Measurements from ENCODE around the gene SUPT6H.

Gene SUPT6H

GRCh38 chr17:28745786-28746411 is 83.9 kb downstream of the SUPT6H start:
- TF ChIP-seq ESRRG (CRISPR knock-in tag; IDR thresholded peaks at IDR 0.05) (no peak), BACH2 (CRISPR knock-in tag; IDR thresholded peaks at IDR 0.05; ENCODE audit: borderline replicate concordance) (no peak), OSR1 (CRISPR knock-in tag; IDR thresholded peaks at IDR 0.05) (no peak)
- no peak for ATAC-seq

- ATAC-seq: no peak
- no peak for TF ChIP-seq ZNF70 (CRISPR knock-in tag; IDR thresholded peaks at IDR 0.05)
- TF ChIP-seq, protein P1, sequence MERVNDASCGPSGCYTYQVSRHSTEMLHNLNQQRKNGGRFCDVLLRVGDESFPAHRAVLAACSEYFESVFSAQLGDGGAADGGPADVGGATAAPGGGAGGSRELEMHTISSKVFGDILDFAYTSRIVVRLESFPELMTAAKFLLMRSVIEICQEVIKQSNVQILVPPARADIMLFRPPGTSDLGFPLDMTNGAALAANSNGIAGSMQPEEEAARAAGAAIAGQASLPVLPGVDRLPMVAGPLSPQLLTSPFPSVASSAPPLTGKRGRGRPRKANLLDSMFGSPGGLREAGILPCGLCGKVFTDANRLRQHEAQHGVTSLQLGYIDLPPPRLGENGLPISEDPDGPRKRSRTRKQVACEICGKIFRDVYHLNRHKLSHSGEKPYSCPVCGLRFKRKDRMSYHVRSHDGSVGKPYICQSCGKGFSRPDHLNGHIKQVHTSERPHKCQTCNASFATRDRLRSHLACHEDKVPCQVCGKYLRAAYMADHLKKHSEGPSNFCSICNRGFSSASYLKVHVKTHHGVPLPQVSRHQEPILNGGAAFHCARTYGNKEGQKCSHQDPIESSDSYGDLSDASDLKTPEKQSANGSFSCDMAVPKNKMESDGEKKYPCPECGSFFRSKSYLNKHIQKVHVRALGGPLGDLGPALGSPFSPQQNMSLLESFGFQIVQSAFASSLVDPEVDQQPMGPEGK (CRISPR knock-in tag; IDR thresholded peaks at IDR 0.05; ENCODE audit: borderline replicate concordance): no peak
- no peak for TF ChIP-seq BACH2 (CRISPR knock-in tag; IDR thresholded peaks at IDR 0.05; ENCODE audit: borderline replicate concordance)
- TF ChIP-seq OSR1 (CRISPR knock-in tag; IDR thresholded peaks at IDR 0.05): no peak
Observed at GRCh38 chr17:28746611-28747050, 84.6 kb downstream of the SUPT6H start.

DNA sequence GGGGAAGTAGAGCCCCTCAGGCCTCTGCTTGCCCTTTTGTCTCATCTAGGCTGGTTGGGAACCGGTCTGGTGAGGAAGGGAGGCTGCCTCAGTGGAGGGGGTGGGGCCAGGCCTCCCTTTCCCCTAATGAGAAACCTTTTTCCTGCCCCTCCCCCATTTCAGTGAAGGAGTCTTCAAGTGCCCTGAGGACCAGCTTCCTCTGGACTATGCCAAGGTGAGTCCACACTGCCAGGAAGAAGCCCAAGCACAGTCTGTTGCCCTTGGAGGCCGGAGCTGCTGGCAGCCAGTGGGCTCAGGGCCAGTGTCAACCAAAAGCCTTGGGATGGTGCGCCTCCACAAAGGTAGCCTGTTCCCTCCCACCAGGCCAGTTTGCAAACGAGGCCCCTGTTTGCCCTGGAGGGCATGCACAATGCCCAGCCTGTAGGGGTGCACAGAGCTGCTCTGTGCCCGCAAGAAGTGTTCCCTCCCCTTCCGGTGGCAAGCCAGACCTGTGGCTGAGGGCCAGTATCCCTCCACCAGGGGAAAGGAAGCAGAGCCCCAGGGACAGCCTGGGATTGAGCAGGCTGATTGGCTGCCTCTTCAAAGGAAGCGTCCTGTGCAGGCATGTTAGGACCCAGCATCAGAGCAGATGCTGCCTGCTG is 85.2 kb downstream of the SUPT6H start:
- no peak for ATAC-seq
- TF ChIP-seq ZFP30 (CRISPR knock-in tag; IDR thresholded peaks at IDR 0.05): no peak
- no peak for TF ChIP-seq ZFP3 (CRISPR knock-in tag; IDR thresholded peaks at IDR 0.05)
- no peak for TF ChIP-seq TOX (CRISPR knock-in tag; IDR thresholded peaks at IDR 0.05; ENCODE audit: borderline replicate concordance)
- no peak for TF ChIP-seq ZNF8 (CRISPR knock-in tag; IDR thresholded peaks at IDR 0.05)
- TF ChIP-seq, protein P2, sequence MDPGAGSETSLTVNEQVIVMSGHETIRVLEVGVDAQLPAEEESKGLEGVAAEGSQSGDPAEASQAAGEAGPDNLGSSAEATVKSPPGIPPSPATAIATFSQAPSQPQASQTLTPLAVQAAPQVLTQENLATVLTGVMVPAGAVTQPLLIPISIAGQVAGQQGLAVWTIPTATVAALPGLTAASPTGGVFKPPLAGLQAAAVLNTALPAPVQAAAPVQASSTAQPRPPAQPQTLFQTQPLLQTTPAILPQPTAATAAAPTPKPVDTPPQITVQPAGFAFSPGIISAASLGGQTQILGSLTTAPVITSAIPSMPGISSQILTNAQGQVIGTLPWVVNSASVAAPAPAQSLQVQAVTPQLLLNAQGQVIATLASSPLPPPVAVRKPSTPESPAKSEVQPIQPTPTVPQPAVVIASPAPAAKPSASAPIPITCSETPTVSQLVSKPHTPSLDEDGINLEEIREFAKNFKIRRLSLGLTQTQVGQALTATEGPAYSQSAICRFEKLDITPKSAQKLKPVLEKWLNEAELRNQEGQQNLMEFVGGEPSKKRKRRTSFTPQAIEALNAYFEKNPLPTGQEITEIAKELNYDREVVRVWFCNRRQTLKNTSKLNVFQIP (CRISPR knock-in tag; IDR thresholded peaks at IDR 0.05; ENCODE audit: borderline replicate concordance, low read depth): no peak
- TF ChIP-seq PPARA (CRISPR knock-in tag; IDR thresholded peaks at IDR 0.05; ENCODE audit: borderline replicate concordance): no peak
- no peak for TF ChIP-seq OSR1 (CRISPR knock-in tag; IDR thresholded peaks at IDR 0.05)
- TF ChIP-seq, protein P1 (CRISPR knock-in tag; IDR thresholded peaks at IDR 0.05; ENCODE audit: borderline replicate concordance): no peak
- no peak for TF ChIP-seq ARNTL (CRISPR knock-in tag; IDR thresholded peaks at IDR 0.05; ENCODE audit: borderline replicate concordance, low read depth)
- TF ChIP-seq SNAI2 (CRISPR knock-in tag; IDR thresholded peaks at IDR 0.05): no peak
- TF ChIP-seq CSDC2 (CRISPR knock-in tag; IDR thresholded peaks at IDR 0.05): no peak
- TF ChIP-seq BACH2 (CRISPR knock-in tag; IDR thresholded peaks at IDR 0.05; ENCODE audit: borderline replicate concordance): no peak
- TF ChIP-seq TCF4 (CRISPR knock-in tag; IDR thresholded peaks at IDR 0.05; ENCODE audit: borderline replicate concordance): no peak

- no peak for ATAC-seq
- TF ChIP-seq CSRNP3 (CRISPR knock-in tag; IDR thresholded peaks at IDR 0.05) (no peak), ZFP3 (CRISPR knock-in tag; IDR thresholded peaks at IDR 0.05) (no peak), ZFP30 (CRISPR knock-in tag; IDR thresholded peaks at IDR 0.05) (no peak), GLIS3 (CRISPR knock-in tag; IDR thresholded peaks at IDR 0.05) (no peak), PPARA (CRISPR knock-in tag; IDR thresholded peaks at IDR 0.05; ENCODE audit: borderline replicate concordance) (no peak), ZC3H10 (CRISPR knock-in tag; IDR thresholded peaks at IDR 0.05) (no peak), SNAI2 (CRISPR knock-in tag; IDR thresholded peaks at IDR 0.05) (no peak)
- TF ChIP-seq, protein P2 (CRISPR knock-in tag; IDR thresholded peaks at IDR 0.05; ENCODE audit: borderline replicate concordance, low read depth): no peak
- TF ChIP-seq, protein P3, sequence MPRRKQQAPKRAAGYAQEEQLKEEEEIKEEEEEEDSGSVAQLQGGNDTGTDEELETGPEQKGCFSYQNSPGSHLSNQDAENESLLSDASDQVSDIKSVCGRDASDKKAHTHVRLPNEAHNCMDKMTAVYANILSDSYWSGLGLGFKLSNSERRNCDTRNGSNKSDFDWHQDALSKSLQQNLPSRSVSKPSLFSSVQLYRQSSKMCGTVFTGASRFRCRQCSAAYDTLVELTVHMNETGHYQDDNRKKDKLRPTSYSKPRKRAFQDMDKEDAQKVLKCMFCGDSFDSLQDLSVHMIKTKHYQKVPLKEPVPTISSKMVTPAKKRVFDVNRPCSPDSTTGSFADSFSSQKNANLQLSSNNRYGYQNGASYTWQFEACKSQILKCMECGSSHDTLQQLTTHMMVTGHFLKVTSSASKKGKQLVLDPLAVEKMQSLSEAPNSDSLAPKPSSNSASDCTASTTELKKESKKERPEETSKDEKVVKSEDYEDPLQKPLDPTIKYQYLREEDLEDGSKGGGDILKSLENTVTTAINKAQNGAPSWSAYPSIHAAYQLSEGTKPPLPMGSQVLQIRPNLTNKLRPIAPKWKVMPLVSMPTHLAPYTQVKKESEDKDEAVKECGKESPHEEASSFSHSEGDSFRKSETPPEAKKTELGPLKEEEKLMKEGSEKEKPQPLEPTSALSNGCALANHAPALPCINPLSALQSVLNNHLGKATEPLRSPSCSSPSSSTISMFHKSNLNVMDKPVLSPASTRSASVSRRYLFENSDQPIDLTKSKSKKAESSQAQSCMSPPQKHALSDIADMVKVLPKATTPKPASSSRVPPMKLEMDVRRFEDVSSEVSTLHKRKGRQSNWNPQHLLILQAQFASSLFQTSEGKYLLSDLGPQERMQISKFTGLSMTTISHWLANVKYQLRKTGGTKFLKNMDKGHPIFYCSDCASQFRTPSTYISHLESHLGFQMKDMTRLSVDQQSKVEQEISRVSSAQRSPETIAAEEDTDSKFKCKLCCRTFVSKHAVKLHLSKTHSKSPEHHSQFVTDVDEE (CRISPR knock-in tag; IDR thresholded peaks at IDR 0.05): no peak
Observed at GRCh38 chr17:28747801-28748750, 86.1 kb downstream of the SUPT6H start.
